IMR-90 (cell line): Measurements from ENCODE around the gene TOR3A. TPM values are rescaled to one million over a fixed set of nuclear protein-coding genes. Genes with fewer than 3 reads are reported as not detected.

Experiments
- ATAC-seq: fragments of 200-7000 bp; cut with Tn5 transposase; 2 replicates; pipeline ENCODE4 v1.9.1; 2020; ENCODE audit warnings: low read depth, mild to moderate bottlenecking, moderate library complexity
- BruUV-seq: library from RNA; stranded (reverse); fragments of 400-500 nt; replicated peaks from 2 replicates; lab custom pipeline; 2021; lab: Mats Ljungman, UMichigan
- CTCF ChIA-PET: fragments of 300-600 bp; formaldehyde crosslinking; extraction: SDS; loops from one replicate; lab custom pipeline; 2021; ENCODE audit warnings: antibody characterized with exemption; lab: Yijun Ruan, JAX
- POLR2A ChIA-PET: fragments of 300-600 bp; sonication (Branson Sonifier 250); formaldehyde crosslinking; loops from one replicate; lab custom pipeline; 2022; ENCODE audit warnings: antibody characterized with exemption; ENCODE audit not compliant: unreplicated experiment; lab: Charles Lee
- DNase-seq: peaks from one replicate; pipeline ENCODE4 v3.0.0; 2013
- H2AFZ ChIP-seq: replicated peaks from 2 replicates; pipeline ENCODE3; 2013; ENCODE audit warnings: low read length, mild to moderate bottlenecking; ENCODE audit not compliant: poor library complexity
- H2AK5ac ChIP-seq: 2 replicates; pipeline ENCODE4 v1.6.1; 2013; ENCODE audit warnings: low read depth, low read length, inconsistent platforms
- H2AK9ac ChIP-seq: replicated peaks from 2 replicates; pipeline ENCODE3; 2013; ENCODE audit warnings: mild to moderate bottlenecking, low read depth, low read length, moderate library complexity; ENCODE audit not compliant: poor library complexity
- H2BK120ac ChIP-seq: 2 replicates; pipeline ENCODE4 v1.6.1; 2013; ENCODE audit warnings: low read depth, low read length, inconsistent platforms
- H2BK15ac ChIP-seq: 3 replicates; pipeline ENCODE4 v1.6.1; 2013; ENCODE audit warnings: low read depth, low read length, inconsistent platforms
- H2BK20ac ChIP-seq: 2 replicates; pipeline ENCODE4 v1.6.1; 2013; ENCODE audit warnings: low read depth, mild to moderate bottlenecking, inconsistent platforms, low read length, moderate library complexity
- H2BK5ac ChIP-seq: 2 replicates; pipeline ENCODE4 v1.6.1; 2013; ENCODE audit warnings: mild to moderate bottlenecking, low read depth, low read length, inconsistent platforms; ENCODE audit not compliant: poor library complexity, severe bottlenecking
- H3K14ac ChIP-seq: replicated peaks from 2 replicates; pipeline ENCODE4 v1.6.1; 2013; ENCODE audit warnings: low read depth, low read length, inconsistent platforms
- H3K18ac ChIP-seq: 2 replicates; pipeline ENCODE4 v1.6.1; 2013; ENCODE audit warnings: low read depth, low read length, control low read depth
- H3K23ac ChIP-seq: 2 replicates; pipeline ENCODE4 v1.6.1; 2013; ENCODE audit warnings: low read depth, low read length, inconsistent platforms
- H3K27ac ChIP-seq: 2 replicates; pipeline ENCODE4 v1.5.1; 2013; ENCODE audit warnings: mild to moderate bottlenecking, control low read depth, low read length; ENCODE audit not compliant: insufficient read depth
- H3K27me3 ChIP-seq: 2 replicates; pipeline ENCODE4 v1.6.1; 2013; ENCODE audit warnings: low read length; ENCODE audit not compliant: control insufficient read depth, insufficient read depth
- H3K36me3 ChIP-seq: 2 replicates; pipeline ENCODE4 v1.6.1; 2013; ENCODE audit warnings: low read length, mixed read lengths; ENCODE audit not compliant: control insufficient read depth, insufficient read depth
- H3K4ac ChIP-seq: 2 replicates; pipeline ENCODE4 v1.6.1; 2013; ENCODE audit warnings: low read depth, low read length, inconsistent platforms
- H3K4me1 ChIP-seq: 2 replicates; pipeline ENCODE4 v1.6.1; 2013; ENCODE audit warnings: low read length, mixed read lengths; ENCODE audit not compliant: control insufficient read depth, insufficient read depth
- H3K4me2 ChIP-seq: 2 replicates; pipeline ENCODE4 v1.6.1; 2013; ENCODE audit warnings: low read depth, mild to moderate bottlenecking, control low read depth, low read length, moderate library complexity
- H3K4me3 ChIP-seq: 2 replicates; pipeline ENCODE4 v1.5.1; 2013; ENCODE audit warnings: low read depth, mild to moderate bottlenecking, control low read depth, low read length, moderate library complexity; ENCODE audit not compliant: insufficient read depth
- H3K56ac ChIP-seq: 2 replicates; pipeline ENCODE4 v1.6.1; 2013; ENCODE audit warnings: low read length, inconsistent platforms; ENCODE audit not compliant: insufficient read depth; ENCODE audit errors: extremely low read depth
- H3K79me1 ChIP-seq, 2 experiments: 2 replicates each; pipeline ENCODE4 v1.6.1; 2013; ENCODE audit warnings: low read length in 2 of 2, inconsistent platforms in 1 of 2, low read depth in 1 of 2
- H3K9ac ChIP-seq: 2 replicates; pipeline ENCODE4 v1.6.1; 2013; ENCODE audit warnings: low read depth, low read length, control low read depth
- H3K9me1 ChIP-seq: 2 replicates; pipeline ENCODE4 v1.6.1; 2013; ENCODE audit warnings: low read length, inconsistent platforms; ENCODE audit not compliant: insufficient read depth
- H3K9me3 ChIP-seq: 2 replicates; pipeline ENCODE4 v1.6.1; 2013; ENCODE audit warnings: low read length; ENCODE audit not compliant: control insufficient read depth, insufficient read depth
- H4K20me1 ChIP-seq: 2 replicates; pipeline ENCODE4 v1.6.1; 2013; ENCODE audit warnings: low read length, inconsistent platforms; ENCODE audit not compliant: insufficient read depth
- H4K5ac ChIP-seq: 2 replicates; pipeline ENCODE4 v1.6.1; 2013; ENCODE audit warnings: mild to moderate bottlenecking, low read depth, low read length, control low read depth
- H4K8ac ChIP-seq, 2 experiments: 2 replicates each; pipeline ENCODE4 v1.6.1; 2013; ENCODE audit warnings: low read depth in 2 of 2, low read length in 2 of 2, control low read depth in 1 of 2, inconsistent platforms in 1 of 2
- H4K91ac ChIP-seq: 2 replicates; pipeline ENCODE4 v1.6.1; 2013; ENCODE audit warnings: low read depth, low read length, inconsistent platforms; ENCODE audit not compliant: insufficient read depth
- BHLHE40 ChIP-seq: fragments of 150-350 bp; IDR thresholded peaks from 2 replicates; pipeline ENCODE4 v1.6.1; 2016; ENCODE audit warnings: mild to moderate bottlenecking, low read depth, low read length
- CEBPB ChIP-seq: IDR thresholded peaks from 2 replicates; pipeline ENCODE4 v1.6.1; 2012; ENCODE audit warnings: low read depth, low read length, improper control_type of control experiment
- CHD1 ChIP-seq: IDR thresholded peaks from 2 replicates; pipeline ENCODE4 v1.6.1; 2012; ENCODE audit warnings: low read depth, low read length, improper control_type of control experiment
- ELK1 ChIP-seq: fragments of 150-350 bp; IDR thresholded peaks from 2 replicates; pipeline ENCODE4 v1.6.1; 2016; ENCODE audit warnings: low read depth, mild to moderate bottlenecking, low read length, moderate library complexity, borderline replicate concordance
- FOS ChIP-seq: fragments of 150-350 bp; IDR thresholded peaks from 2 replicates; pipeline ENCODE4 v1.6.1; 2016; ENCODE audit warnings: low read depth, low read length
- MAFK ChIP-seq: IDR thresholded peaks from 2 replicates; pipeline ENCODE4 v1.6.1; 2012; ENCODE audit warnings: low read depth, low read length, improper control_type of control experiment
- POLR2A ChIP-seq: IDR thresholded peaks from 2 replicates; pipeline ENCODE4 v1.6.1; 2012; ENCODE audit warnings: mild to moderate bottlenecking, low read depth, low read length
- RCOR1 ChIP-seq: IDR thresholded peaks from 2 replicates; pipeline ENCODE4 v1.6.1; 2012; ENCODE audit warnings: mild to moderate bottlenecking, low read length, improper control_type of control experiment; ENCODE audit not compliant: insufficient replicate concordance
- RFX5 ChIP-seq: IDR thresholded peaks from 2 replicates; pipeline ENCODE4 v1.8.0; 2012; ENCODE audit warnings: low read depth, mild to moderate bottlenecking, low read length, moderate library complexity
- WGBS, 2 experiments: methylation state at CpG; one replicate each; pipeline versions ENCODE4 v1.1.5 to v1.1.7; 2013; ENCODE audit warnings: missing lambda C conversion rate in 2 of 2; ENCODE audit not compliant: insufficient read length in 1 of 2; ENCODE audit errors: extremely low coverage in 2 of 2; 5-methylcytosine and 5-hydroxymethylcytosine counted together
- dilution Hi-C: fragments of 300-500 bp; cut with HindIII; formaldehyde crosslinking; loops from one replicate; pipeline ENCODE4 v1.14.3; 2018; ENCODE audit warnings: low sequenced_read_pairs; ENCODE audit not compliant: unreplicated experiment
- in situ Hi-C: fragments of 300-500 bp; cut with MboI; formaldehyde crosslinking; loops from 3 replicates; pipeline ENCODE4 v1.14.3; 2019; ENCODE audit warnings: low sequenced_read_pairs, inconsistent platforms, mixed read lengths
- intact Hi-C: fragments of 100-400 bp; cut with micrococcal nuclease; formaldehyde crosslinking; loops from 2 replicates; pipeline ENCODE4 v1.10.0; 2022
- polyA plus RNA-seq, 3 experiments: library from polyadenylated mRNA; depleted of rRNA; stranded (reverse); fragments of >200 nt; gene quantifications; 2 replicates each; pipeline ENCODE4 v1.2.3, GENCODE V29; 2012; ENCODE audit warnings: low replicate concordance in 1 of 3
- total RNA-seq: library from RNA; depleted of rRNA; stranded (reverse); fragments of >200 nt; gene quantifications from 2 replicates; pipeline ENCODE4 v1.2.3, GENCODE V29; 2012
- TF ChIP-seq, protein P1 (sequence below): conservative IDR thresholded peaks from 2 replicates; pipeline ENCODE4 v1.5.1; 2012; ENCODE audit warnings: mild to moderate bottlenecking, low read depth, low read length, improper control_type of control experiment

Gene TOR3A
- total and polyA plus RNA-seq, 2 of the 4 experiments (the other 2 are of a cell fraction) = 16.8 to 22.2 TPM

GRCh38 chr1:179144626-179145025 is 62.8 kb downstream of the TOR3A start:
- no peak overlapping the region for H2AK9ac ChIP-seq
- in situ Hi-C loops (no loop called here), dilution Hi-C loops (no loop called here), intact Hi-C loops (loop anchor here (5.0 kb wide), 1 partner anchor 33 kb away; no protein-coding TSS in a partner anchor)
- no peak overlapping the region for H3K4me3 ChIP-seq
- H3K27ac ChIP-seq = no peak overlapping the region
- H2BK5ac ChIP-seq = peak overlapping the region; percentile 93
- no peak overlapping the region for H2AFZ ChIP-seq
- no peaks in the 10 kb centered on the region; the same call in 1 of the 2 replicates for H3K9me1 ChIP-seq
- DNase-seq (peak; percentile 45), ATAC-seq (no peak)
- peaks cover 15% of the 10 kb centered on the region for H4K20me1 ChIP-seq
- H3K4me2 ChIP-seq = no peak overlapping the region
- ChIA-PET CTCF (no interaction called here), POLR2A (no interaction called here)
- peaks cover 2% of the 10 kb centered on the region for H3K36me3 ChIP-seq
- H2BK120ac ChIP-seq = peak overlapping the region; percentile 33; the same call in 1 of the 2 replicates
- no peaks in the 10 kb centered on the region for H3K9me3 ChIP-seq
- H3K27me3 ChIP-seq = no peaks in the 10 kb centered on the region
- TF ChIP-seq CHD1 (no peak), RCOR1 (no peak), RFX5 (no peak), BHLHE40 (no peak), POLR2A (no peak), CEBPB (no peak), MAFK (no peak), FOS (no peak), ELK1 (no peak)
- TF ChIP-seq, protein P1, sequence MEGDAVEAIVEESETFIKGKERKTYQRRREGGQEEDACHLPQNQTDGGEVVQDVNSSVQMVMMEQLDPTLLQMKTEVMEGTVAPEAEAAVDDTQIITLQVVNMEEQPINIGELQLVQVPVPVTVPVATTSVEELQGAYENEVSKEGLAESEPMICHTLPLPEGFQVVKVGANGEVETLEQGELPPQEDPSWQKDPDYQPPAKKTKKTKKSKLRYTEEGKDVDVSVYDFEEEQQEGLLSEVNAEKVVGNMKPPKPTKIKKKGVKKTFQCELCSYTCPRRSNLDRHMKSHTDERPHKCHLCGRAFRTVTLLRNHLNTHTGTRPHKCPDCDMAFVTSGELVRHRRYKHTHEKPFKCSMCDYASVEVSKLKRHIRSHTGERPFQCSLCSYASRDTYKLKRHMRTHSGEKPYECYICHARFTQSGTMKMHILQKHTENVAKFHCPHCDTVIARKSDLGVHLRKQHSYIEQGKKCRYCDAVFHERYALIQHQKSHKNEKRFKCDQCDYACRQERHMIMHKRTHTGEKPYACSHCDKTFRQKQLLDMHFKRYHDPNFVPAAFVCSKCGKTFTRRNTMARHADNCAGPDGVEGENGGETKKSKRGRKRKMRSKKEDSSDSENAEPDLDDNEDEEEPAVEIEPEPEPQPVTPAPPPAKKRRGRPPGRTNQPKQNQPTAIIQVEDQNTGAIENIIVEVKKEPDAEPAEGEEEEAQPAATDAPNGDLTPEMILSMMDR = no peak
- H3K4ac ChIP-seq = no peak overlapping the region
- no peak overlapping the region for H3K9ac ChIP-seq
- peaks cover 7 to 28% of the 10 kb centered on the region in 2 experiments for H3K79me1 ChIP-seq
- H3K4me1 ChIP-seq = peaks cover 9% of the 10 kb centered on the region
- H3K23ac ChIP-seq = no peak overlapping the region
- no peak overlapping the region for H3K18ac ChIP-seq
- no peak overlapping the region for H2BK15ac ChIP-seq
- no peak overlapping the region for H4K91ac ChIP-seq
- H4K5ac ChIP-seq = no peak overlapping the region
- WGBS, 2 experiments = no CpG with 5 or more reads among the region's 1 CpG
- H2BK20ac ChIP-seq = no peak overlapping the region
- no peak overlapping the region for H4K8ac ChIP-seq
- BruUV-seq = no TSS peak
- no peak overlapping the region for H3K56ac ChIP-seq
- no peak overlapping the region for H2AK5ac ChIP-seq
- no peak overlapping the region for H3K14ac ChIP-seq
